MCF 10A (cell line): Measurements from ENCODE around the gene ITGAD. TPM values are rescaled to one million over a fixed set of nuclear protein-coding genes. Genes with fewer than 3 reads are reported as not detected.

Source experiments
- BruUV-seq: library from RNA; stranded (reverse); fragments of 400-500 nt; replicated peaks from 2 replicates; lab custom pipeline; 2021; lab: Mats Ljungman, UMichigan
- CTCF ChIA-PET: fragments of 300-600 bp; sonication (Branson Sonifier 250); formaldehyde crosslinking; extraction: SDS; loops from one replicate; lab custom pipeline; 2021; ENCODE audit warnings: antibody characterized with exemption, inconsistent platforms; lab: Yijun Ruan, JAX
- POLR2A ChIA-PET: fragments of 300-600, 350-650 bp; sonication (Branson Sonifier 250); formaldehyde crosslinking; extraction: SDS; loops from one replicate; lab custom pipeline; 2020; ENCODE audit warnings: antibody characterized with exemption, inconsistent platforms; lab: Yijun Ruan, JAX
- DNase-seq: peaks from one replicate; pipeline ENCODE4 v3.0.0-alpha.2; 2018; ENCODE audit not compliant: unreplicated experiment
- H3K27ac Mint-ChIP-seq: one replicate; pipeline ENCODE4 v1.8.0; 2022; ENCODE audit warnings: mild to moderate bottlenecking, low read depth, mixed read lengths; ENCODE audit not compliant: unreplicated experiment
- H3K27me3 Mint-ChIP-seq: one replicate; pipeline ENCODE4 v1.8.0; 2022; ENCODE audit warnings: mixed read lengths; ENCODE audit not compliant: insufficient read depth, unreplicated experiment
- H3K36me3 Mint-ChIP-seq: one replicate; pipeline ENCODE4 v1.8.0; 2022; ENCODE audit warnings: mild to moderate bottlenecking, moderate library complexity, mixed read lengths; ENCODE audit not compliant: insufficient read depth, unreplicated experiment
- H3K4me1 Mint-ChIP-seq: one replicate; pipeline ENCODE4 v1.8.0; 2022; ENCODE audit warnings: mixed read lengths; ENCODE audit not compliant: insufficient read depth, unreplicated experiment
- H3K4me3 Mint-ChIP-seq: one replicate; pipeline ENCODE4 v1.8.0; 2022; ENCODE audit warnings: mild to moderate bottlenecking, moderate library complexity, mixed read lengths; ENCODE audit not compliant: unreplicated experiment
- H3K9me3 Mint-ChIP-seq: one replicate; pipeline ENCODE4 v1.8.0; 2022; ENCODE audit warnings: mixed read lengths; ENCODE audit not compliant: unreplicated experiment
- CTCF ChIP-seq: fragments of 200-600 bp; IDR thresholded peaks from one replicate; pipeline ENCODE4 v1.8.0; 2022; ENCODE audit warnings: antibody characterized with exemption, mild to moderate bottlenecking; ENCODE audit not compliant: unreplicated experiment
- intact Hi-C: fragments of 100-400 bp; cut with micrococcal nuclease; formaldehyde crosslinking; loops from 2 replicates; pipeline ENCODE4 v1.14.1; 2022
- total RNA-seq: library from RNA; stranded (reverse); gene quantifications from 2 replicates; pipeline ENCODE4 v1.2.3, GENCODE V29; 2022

Gene ITGAD
- total RNA-seq, 1 experiment from 2014 or later: not detected

GRCh38 chr16:31465788-31466370 lies 72.7 kb downstream of the ITGAD start:
- no peaks in the 10 kb centered on the region for H3K27me3 Mint-ChIP-seq
- peaks cover 32% of the 10 kb centered on the region for H3K36me3 Mint-ChIP-seq
- ChIA-PET POLR2A (no interaction called here), CTCF (no interaction called here)
- no peaks in the 10 kb centered on the region for H3K9me3 Mint-ChIP-seq
- H3K4me1 Mint-ChIP-seq: peaks cover 6% of the 10 kb centered on the region
- DNase-seq: no peak
- peak overlapping the region; percentile 22 for H3K27ac Mint-ChIP-seq
- BruUV-seq: no TSS peak
- no peak for TF ChIP-seq CTCF
- H3K4me3 Mint-ChIP-seq: no peak overlapping the region
- intact Hi-C loops: no loop called here

- Mint-ChIP-seq H3K4me3 (no peak overlapping the region), H3K27me3 (no peaks in the 10 kb centered on the region), H3K9me3 (no peaks in the 10 kb centered on the region), H3K36me3 (peaks cover 32% of the 10 kb centered on the region), H3K27ac (peak overlapping the region; percentile 22), H3K4me1 (peaks cover 6% of the 10 kb centered on the region)
- CTCF ChIA-PET: no interaction called here
- POLR2A ChIA-PET: no interaction called here
- no peak for DNase-seq
- BruUV-seq: no TSS peak
- no peak for TF ChIP-seq CTCF
- intact Hi-C loops: no loop called here
These were observed 73.3 kb downstream of the ITGAD start for GRCh38 chr16:31466381-31466841.

GRCh38 chr16:31467151-31467773 lies 74.1 kb downstream of the ITGAD start:
- no peak for DNase-seq
- ChIA-PET CTCF (no interaction called here), POLR2A (no interaction called here)
- Mint-ChIP-seq H3K27me3 (no peaks in the 10 kb centered on the region), H3K4me1 (peaks cover 10% of the 10 kb centered on the region), H3K4me3 (no peak overlapping the region), H3K36me3 (peaks cover 27% of the 10 kb centered on the region), H3K9me3 (no peaks in the 10 kb centered on the region), H3K27ac (no peak overlapping the region)
- intact Hi-C loops: no loop called here
- no peak for TF ChIP-seq CTCF
- BruUV-seq: no TSS peak

GRCh38 chr16:31467858-31468257 lies 74.7 kb downstream of the ITGAD start:
- no peak for DNase-seq
- no peak for TF ChIP-seq CTCF
- Mint-ChIP-seq H3K36me3 (peaks cover 27% of the 10 kb centered on the region), H3K4me3 (no peak overlapping the region), H3K9me3 (no peaks in the 10 kb centered on the region), H3K27ac (no peak overlapping the region), H3K4me1 (peaks cover 16% of the 10 kb centered on the region), H3K27me3 (no peaks in the 10 kb centered on the region)
- ChIA-PET CTCF (interaction anchor here (2.4 kb wide), 1 partner anchor 7 kb away, joined by 10 read pairs; no protein-coding TSS in a partner anchor), POLR2A (interaction anchor here (1.0 to 1.9 kb wide), 2 partner anchors 8 to 40 kb away, joined by 3 to 5 read pairs; partner anchors contain the start of gene RUSF1)
- intact Hi-C loops: no loop called here
- no TSS peak for BruUV-seq
